Thymus (tissue), 11 donors: ENCODE data around the gene MINDY3. TPM values are rescaled to one million over a fixed set of nuclear protein-coding genes. Genes with fewer than 3 reads are reported as not detected.

ENCODE experiments used
- DNase-seq, 9 donors: peaks; one replicate each; pipeline ENCODE4 v3.0.0-alpha.2; 2013; ENCODE audit warnings: low spot score in 9 of 9, low read depth in 6 of 9, missing footprints in 1 of 9
- H3K27ac ChIP-seq, 2 donors: one replicate each; pipeline ENCODE4 v1.5.1; 2013; ENCODE audit warnings: control low read depth in 1 of 2, low read depth in 1 of 2, low read length in 1 of 2, mild to moderate bottlenecking in 1 of 2, moderate library complexity in 1 of 2
- H3K27me3 ChIP-seq, 2 donors: one replicate each; pipeline ENCODE4 v1.5.1; 2013; ENCODE audit warnings: low read length in 1 of 2; ENCODE audit not compliant: control insufficient read depth in 2 of 2, insufficient read depth in 1 of 2
- H3K36me3 ChIP-seq, 2 donors: one replicate each; pipeline ENCODE4 v1.5.1; 2013; ENCODE audit warnings: low read length in 1 of 2, mild to moderate bottlenecking in 1 of 2, moderate library complexity in 1 of 2; ENCODE audit not compliant: control insufficient read depth in 2 of 2, insufficient read depth in 2 of 2
- H3K4me1 ChIP-seq, 2 donors: one replicate each; pipeline ENCODE4 v1.5.1; 2013; ENCODE audit warnings: low read length in 2 of 2; ENCODE audit not compliant: control insufficient read depth in 2 of 2, insufficient read depth in 2 of 2
- H3K4me3 ChIP-seq, 2 donors: one replicate each; pipeline ENCODE4 v1.5.1; 2013; ENCODE audit warnings: low read length in 2 of 2, control low read depth in 1 of 2, mild to moderate bottlenecking in 1 of 2
- H3K9me3 ChIP-seq, 2 donors: one replicate each; pipeline ENCODE4 v1.5.1; 2013; ENCODE audit warnings: low read length in 1 of 2, mild to moderate bottlenecking in 1 of 2; ENCODE audit not compliant: control insufficient read depth in 2 of 2, insufficient read depth in 1 of 2
- WGBS: extraction: QIAGEN DNeasy Blood & Tissue Kit; methylation state at CpG from one replicate; pipeline ENCODE4 v1.1.7; 2013; 5-methylcytosine and 5-hydroxymethylcytosine counted together
- polyA plus RNA-seq: library from polyadenylated mRNA; stranded (reverse); fragments of 200-250 nt; gene quantifications from one replicate; pipeline ENCODE4 v1.2.3, GENCODE V29; 2013
- total RNA-seq: library from RNA; stranded (reverse); fragments of 120-200 nt; gene quantifications from one replicate; pipeline ENCODE4 v1.2.4, GENCODE V29; 2013
- donor health status: healthy.

Gene MINDY3
- total and polyA plus RNA-seq, 2 donors, result 21.7 to 36.1 TPM

- 96% methylated on average over 5 of the region's 5 CpGs for WGBS
- Histone ChIP-seq H3K9me3 (no peaks in the 10 kb centered on the region), H3K36me3 (peaks cover 3 to 17% of the 10 kb centered on the region in 2 donors)
Observed at GRCh38 chr10:15805395-15806058, 54.8 kb downstream of the MINDY3 start.

GRCh38 chr10:15804109-15804508, 56.2 kb downstream of the MINDY3 start:
- no peak for DNase-seq
- no peaks in the 10 kb centered on the region for H3K9me3 ChIP-seq
- no peaks in the 10 kb centered on the region for H3K27me3 ChIP-seq
- H3K36me3 ChIP-seq, result peaks cover 3 to 15% of the 10 kb centered on the region in 2 donors
- no peak overlapping the region for H3K4me3 ChIP-seq
- WGBS, result 98% methylated on average over 4 of the region's 4 CpGs
- no peak overlapping the region for H3K27ac ChIP-seq
- H3K4me1 ChIP-seq, result no peaks in the 10 kb centered on the region

More at GRCh38 chr10:15805395-15806058, 54.8 kb downstream of the MINDY3 start:
- Histone ChIP-seq H3K27ac (no peak overlapping the region), H3K4me3 (no peak overlapping the region), H3K4me1 (no peaks in the 10 kb centered on the region), H3K27me3 (no peaks in the 10 kb centered on the region)
- no peak for DNase-seq

GRCh38 chr10:15802375-15802949, 57.8 kb downstream of the MINDY3 start:
- no peak overlapping the region for H3K4me3 ChIP-seq
- H3K36me3 ChIP-seq, result peaks cover 3 to 15% of the 10 kb centered on the region in 2 donors
- H3K9me3 ChIP-seq, result no peaks in the 10 kb centered on the region
- 82% methylated on average over 3 of the region's 3 CpGs for WGBS
- no peak overlapping the region for H3K27ac ChIP-seq
- H3K27me3 ChIP-seq, result no peaks in the 10 kb centered on the region
- DNase-seq, result no peak
- H3K4me1 ChIP-seq, result no peaks in the 10 kb centered on the region

GRCh38 chr10:15801641-15802040, 58.7 kb downstream of the MINDY3 start:
- no peaks in the 10 kb centered on the region for H3K27me3 ChIP-seq
- peaks cover 3 to 15% of the 10 kb centered on the region in 2 donors for H3K36me3 ChIP-seq
- no peak overlapping the region for H3K27ac ChIP-seq
- no peak for DNase-seq
- no peaks in the 10 kb centered on the region for H3K4me1 ChIP-seq
- WGBS, result 99% methylated on average over 3 of the region's 3 CpGs
- no peaks in the 10 kb centered on the region for H3K9me3 ChIP-seq
- no peak overlapping the region for H3K4me3 ChIP-seq

GRCh38 chr10:15801147-15801546, 59.2 kb downstream of the MINDY3 start:
- no peak for DNase-seq
- no peak overlapping the region for H3K4me3 ChIP-seq
- H3K36me3 ChIP-seq, result peaks cover 3 to 15% of the 10 kb centered on the region in 2 donors
- no peaks in the 10 kb centered on the region for H3K9me3 ChIP-seq
- 100% methylated on average over 1 of the region's 1 CpG for WGBS
- no peaks in the 10 kb centered on the region for H3K27me3 ChIP-seq
- H3K4me1 ChIP-seq, result no peaks in the 10 kb centered on the region
- H3K27ac ChIP-seq, result no peak overlapping the region

- no peaks in the 10 kb centered on the region for H3K27me3 ChIP-seq
- H3K4me3 ChIP-seq, result no peak overlapping the region
- peaks cover 0 to 4% of the 10 kb centered on the region in 2 donors for H3K36me3 ChIP-seq
- no peak for DNase-seq
- H3K27ac ChIP-seq, result no peak overlapping the region
- no peaks in the 10 kb centered on the region for H3K4me1 ChIP-seq
- H3K9me3 ChIP-seq, result no peaks in the 10 kb centered on the region
- 97% methylated on average over 2 of the region's 2 CpGs for WGBS
Observed at GRCh38 chr10:15797346-15797745, 63.0 kb downstream of the MINDY3 start.

- H3K4me3 ChIP-seq, result no peak overlapping the region
- H3K9me3 ChIP-seq, result no peaks in the 10 kb centered on the region
- no peaks in the 10 kb centered on the region for H3K27me3 ChIP-seq
- no peak overlapping the region for H3K27ac ChIP-seq
- H3K36me3 ChIP-seq, result peaks cover 0 to 4% of the 10 kb centered on the region in 2 donors
- H3K4me1 ChIP-seq, result no peaks in the 10 kb centered on the region
- 93% methylated on average over 1 of the region's 1 CpG for WGBS
- no peak for DNase-seq
Observed at GRCh38 chr10:15796762-15797161, 63.5 kb downstream of the MINDY3 start.

- H3K36me3 ChIP-seq, result peaks cover 0 to 4% of the 10 kb centered on the region in 2 donors
- no peak overlapping the region for H3K4me3 ChIP-seq
- 95% methylated on average over 5 of the region's 5 CpGs for WGBS
Observed at GRCh38 chr10:15796098-15796759, 64.1 kb downstream of the MINDY3 start.

GRCh38 chr10:15795036-15795792, 65.1 kb downstream of the MINDY3 start:
- no peaks in the 10 kb centered on the region for H3K36me3 ChIP-seq
- H3K9me3 ChIP-seq, result no peaks in the 10 kb centered on the region
- H3K27ac ChIP-seq, result no peak overlapping the region
- no peaks in the 10 kb centered on the region for H3K27me3 ChIP-seq
- no peak overlapping the region for H3K4me3 ChIP-seq
- 98% methylated on average over 7 of the region's 7 CpGs for WGBS
- H3K4me1 ChIP-seq, result no peaks in the 10 kb centered on the region
- DNase-seq, result no peak

More at GRCh38 chr10:15796098-15796759, 64.1 kb downstream of the MINDY3 start:
- H3K9me3 ChIP-seq, result no peaks in the 10 kb centered on the region
- H3K27ac ChIP-seq, result no peak overlapping the region
- no peaks in the 10 kb centered on the region for H3K4me1 ChIP-seq
- H3K27me3 ChIP-seq, result no peaks in the 10 kb centered on the region
- no peak for DNase-seq
